NCI-H460 (cell line): Measurements from ENCODE around the gene TNFRSF18. TPM values are rescaled to one million over a fixed set of nuclear protein-coding genes. Genes with fewer than 3 reads are reported as not detected.

Experiments used
- DNase-seq: peaks from one replicate; pipeline ENCODE4 v3.0.0-alpha.2; 2016; ENCODE audit warnings: low read depth; ENCODE audit errors: extremely low read depth
- total RNA-seq: library from RNA; depleted of rRNA; stranded (reverse); fragments of >200 nt; shearing (Covaris generic); gene quantifications from 2 replicates; pipeline ENCODE4 v1.2.3, GENCODE V29; 2014

TNFRSF18 gene
- total RNA-seq, 1 experiment from 2014 or later = not detected

DNA sequence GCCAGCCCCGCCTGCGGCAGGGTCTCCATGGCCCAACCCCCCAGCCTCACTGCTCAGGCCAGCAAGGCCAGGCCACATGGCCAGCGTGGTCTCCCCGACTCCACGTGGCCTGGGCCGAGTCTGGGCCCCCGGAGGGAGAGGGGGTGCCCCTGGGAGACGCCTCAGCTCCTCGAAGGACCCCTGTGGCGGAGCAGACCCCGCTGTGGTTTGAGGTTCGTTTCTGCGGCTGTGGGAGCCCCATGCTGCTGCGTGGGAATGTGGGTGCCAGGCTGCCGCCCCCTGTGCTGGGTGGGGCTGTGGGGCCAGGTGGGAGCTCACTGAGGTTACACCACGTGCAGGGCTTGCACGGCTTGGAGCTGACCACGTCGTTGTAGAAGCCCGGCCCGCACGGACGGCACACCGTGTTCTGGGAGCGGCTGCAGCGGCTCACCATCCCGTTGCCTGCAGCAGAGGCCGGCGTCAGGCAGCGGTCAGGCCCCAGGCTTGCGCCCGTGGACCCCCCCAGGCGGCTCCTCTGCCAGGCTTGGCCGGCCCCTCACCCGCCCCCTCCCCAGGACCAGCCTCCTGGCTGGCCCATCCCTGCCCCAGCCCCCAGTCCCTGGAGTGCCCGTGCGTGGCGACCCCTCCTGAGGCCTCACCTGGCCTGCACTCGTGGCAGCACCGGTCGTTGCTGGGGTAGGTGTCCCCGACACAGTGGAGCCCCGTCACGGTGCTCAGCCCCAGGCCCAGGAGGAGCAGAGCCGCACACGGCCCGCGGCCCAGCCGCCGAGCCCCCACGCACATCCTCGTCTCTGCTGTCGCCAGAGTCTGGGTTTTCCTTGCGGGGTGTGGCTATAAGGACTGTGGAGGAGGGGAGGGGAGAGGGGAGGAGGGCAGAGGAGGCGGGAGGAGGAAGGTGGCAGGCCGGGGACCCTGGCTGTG, 7.2 kb upstream of the TNFRSF18 start, which contains the start of gene TNFRSF4:
Gene TNFRSF4, minus strand, starts transcription at position 809 of the 921 bp plus-strand sequence. Its CDS starts 26 bp downstream, at position 783.
- DNase-seq = no peak

DNA sequence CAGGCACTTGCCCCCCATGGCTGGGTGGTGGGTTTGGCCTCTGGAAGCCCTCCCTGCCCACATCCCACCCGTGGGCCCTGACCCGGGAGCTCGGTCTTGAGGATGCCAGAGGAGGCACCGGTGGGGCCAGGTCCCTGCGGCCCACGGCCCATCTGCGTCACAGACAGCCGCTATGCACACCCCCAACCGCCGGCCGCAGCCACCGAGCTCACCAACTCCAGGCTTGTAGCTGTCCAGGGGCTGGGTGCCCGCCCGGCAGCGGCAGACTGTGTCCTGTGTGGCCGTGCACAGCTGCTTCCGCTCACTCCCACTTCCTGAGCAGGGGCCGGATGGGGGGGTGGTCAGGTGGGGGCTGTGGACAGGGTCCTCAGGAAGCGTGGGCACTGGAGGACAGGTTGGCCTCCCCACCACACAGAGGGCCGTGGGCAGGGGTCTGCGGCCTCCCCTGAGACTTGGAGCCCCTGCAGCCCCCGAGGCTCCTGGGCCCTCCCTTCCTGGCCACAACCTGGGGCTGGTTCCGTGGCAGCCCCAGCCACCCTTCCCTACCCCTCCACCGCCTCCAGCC, 6.5 kb upstream of the TNFRSF18 start:
- DNase-seq = no peak

DNA sequence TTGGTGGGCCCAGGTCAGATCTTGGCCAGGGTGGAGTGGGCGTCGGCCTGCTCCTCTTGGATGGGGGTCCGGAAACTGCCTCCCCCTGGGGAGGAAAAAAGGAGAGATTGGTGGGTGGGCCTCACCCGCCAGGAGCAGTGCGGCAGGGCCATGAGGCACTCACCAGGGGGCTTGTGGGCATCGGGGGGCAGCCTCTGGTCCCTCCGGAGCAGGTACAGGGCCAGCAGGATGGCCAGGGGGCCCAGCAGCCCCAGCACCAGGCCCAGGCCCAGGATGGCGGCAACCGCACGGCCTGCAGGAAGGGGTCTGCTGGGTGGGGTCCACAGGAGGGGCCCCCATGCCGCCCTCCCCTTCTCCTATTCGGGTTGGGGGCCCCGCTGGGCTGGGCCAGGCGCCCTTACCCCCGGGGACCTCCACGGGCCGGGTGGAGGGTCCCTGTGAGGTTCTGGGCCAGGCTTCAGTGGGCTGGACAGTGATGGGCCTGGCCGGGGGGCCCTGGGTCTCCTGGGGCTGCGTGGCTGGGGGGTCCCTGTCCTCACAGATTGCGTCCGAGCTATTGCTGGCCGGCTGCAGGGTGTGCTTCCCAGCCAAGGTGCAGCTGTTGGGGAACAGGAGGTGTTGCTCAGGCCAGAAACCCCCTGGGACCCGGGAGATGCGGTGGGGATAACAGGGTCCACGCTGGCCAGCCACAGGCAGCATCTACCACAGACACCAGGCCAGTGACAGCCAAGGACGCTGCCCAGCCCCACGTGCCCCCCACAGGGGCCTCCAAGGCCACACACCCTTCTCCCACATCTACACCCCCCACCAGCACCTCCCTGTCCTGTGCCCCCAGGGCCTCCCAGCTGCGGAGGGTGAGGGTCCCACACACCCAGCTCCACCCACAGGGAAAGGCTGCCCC, 5.4 kb upstream of the TNFRSF18 start:
- DNase-seq = no peak

DNA sequence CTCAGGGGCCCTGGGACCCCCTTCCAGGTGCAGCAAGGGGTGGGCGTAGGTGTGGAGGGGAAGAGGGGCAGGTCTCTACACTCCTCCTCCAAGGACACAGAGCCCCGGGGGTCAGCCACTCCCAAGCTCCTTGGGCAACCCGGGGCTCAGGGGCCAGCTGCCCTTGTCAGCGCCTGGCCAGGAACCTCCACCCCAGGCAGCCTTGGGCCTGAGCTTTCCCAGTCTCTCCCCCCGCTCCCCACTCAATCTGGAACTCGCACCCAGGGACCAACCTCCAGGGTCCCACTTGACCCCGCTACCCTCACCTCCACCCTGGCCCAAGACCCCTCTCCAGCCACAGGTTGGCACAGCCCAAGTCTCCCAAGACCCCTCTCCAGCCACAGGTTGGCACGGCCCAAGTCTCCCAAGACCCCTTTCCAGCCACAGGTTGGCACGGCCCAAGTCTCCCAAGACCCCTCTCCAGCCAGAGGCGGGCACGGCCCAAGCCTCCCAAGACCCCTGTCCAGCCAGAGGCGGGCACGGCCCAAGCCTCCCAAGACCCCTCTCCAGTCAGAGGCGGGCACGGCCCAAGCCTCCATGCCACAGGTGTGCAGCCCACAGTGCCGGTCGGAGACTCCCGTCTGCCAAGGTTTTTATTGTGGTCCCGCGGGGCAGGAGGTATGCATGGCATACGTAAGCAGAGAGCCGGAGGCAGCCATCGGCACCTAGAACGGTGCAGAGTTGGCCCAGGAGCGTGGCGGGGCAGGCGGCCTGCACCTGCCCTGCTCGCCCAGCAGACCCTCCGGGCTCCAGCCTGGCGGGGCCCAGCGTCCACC, 4.5 kb upstream of the TNFRSF18 start:
- DNase-seq = no peak

DNA sequence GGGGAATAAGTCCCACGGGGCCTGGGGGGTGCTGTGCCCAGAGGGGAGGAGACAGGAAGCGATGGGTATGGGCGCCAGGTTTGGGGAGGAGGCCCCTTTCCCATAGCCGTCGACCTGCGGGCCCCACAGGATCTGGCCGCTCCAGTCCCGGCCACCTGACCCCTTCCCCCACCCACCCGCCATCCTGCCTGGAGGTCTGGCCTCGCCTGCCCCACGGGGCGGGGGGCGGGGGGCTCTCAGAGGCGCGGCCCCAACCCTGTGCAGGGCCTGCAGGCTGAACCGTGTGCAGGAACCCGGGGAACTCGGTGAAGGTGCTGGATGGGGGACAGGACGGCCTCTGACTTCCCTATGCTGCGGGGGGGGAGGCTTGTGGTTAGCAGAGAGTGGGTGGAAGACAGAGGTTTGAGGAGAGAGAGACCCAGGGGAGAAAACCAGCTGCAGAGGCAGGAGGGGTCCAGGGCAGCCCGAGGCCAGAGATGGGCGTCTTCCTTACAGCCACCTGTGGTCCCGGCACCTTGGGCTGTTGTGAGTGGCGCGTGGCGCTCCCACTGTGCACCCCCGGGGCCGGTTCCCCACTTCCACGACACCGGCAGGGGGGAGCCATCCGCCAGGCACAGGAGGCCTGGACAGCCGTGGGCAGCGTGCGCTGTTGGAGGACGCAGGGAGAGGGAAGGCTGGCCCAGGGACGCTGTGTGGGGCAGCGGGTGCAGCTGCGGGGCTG, 2.5 kb upstream of the TNFRSF18 start:
- no peak for DNase-seq

DNA sequence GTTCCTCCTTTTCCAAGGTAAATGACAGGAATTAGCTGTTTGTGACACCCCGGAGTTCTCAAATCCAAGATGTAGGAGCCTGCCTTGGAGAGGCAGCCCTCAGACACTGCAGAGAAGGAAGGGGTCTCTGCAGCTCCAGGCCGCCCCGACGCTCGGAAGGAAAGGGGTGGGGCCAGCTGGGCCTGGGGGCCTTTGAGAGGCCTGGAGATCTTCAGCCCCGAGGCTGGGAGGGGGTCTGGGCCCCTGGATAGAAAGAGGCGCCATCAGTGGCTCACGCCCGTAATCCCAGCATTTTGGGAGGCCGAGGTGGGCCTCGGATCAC, 1.1 kb upstream of the TNFRSF18 start:
- DNase-seq = no peak

DNA sequence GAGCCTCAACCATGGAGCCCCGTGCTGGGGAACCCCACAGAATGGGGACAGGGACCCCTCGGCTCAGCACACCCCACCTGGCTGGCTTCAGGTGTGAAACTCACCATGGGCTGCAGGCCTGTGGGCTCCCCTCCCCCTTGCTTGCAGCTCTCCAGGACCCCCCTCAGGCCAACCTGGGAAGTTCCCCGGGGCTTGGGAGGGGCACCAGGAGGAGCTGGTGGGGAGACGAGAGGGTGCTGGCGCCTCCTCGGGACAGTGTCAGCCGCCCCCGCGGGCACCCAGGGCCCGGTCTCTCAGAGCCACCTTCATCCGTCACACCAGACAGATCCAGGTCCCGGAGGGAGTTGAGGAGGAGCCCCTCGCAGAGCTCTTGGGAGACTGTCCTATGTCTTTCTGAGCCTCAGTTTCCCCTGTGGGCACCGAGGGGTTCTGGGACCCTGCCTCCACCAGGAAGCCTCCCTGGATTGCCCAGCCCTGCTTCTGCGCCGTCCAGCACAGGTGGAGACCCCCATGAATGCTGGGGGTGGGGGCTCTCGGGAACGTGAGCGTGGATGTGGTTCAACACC, 657 bp upstream of the TNFRSF18 start:
- DNase-seq = no peak

DNA sequence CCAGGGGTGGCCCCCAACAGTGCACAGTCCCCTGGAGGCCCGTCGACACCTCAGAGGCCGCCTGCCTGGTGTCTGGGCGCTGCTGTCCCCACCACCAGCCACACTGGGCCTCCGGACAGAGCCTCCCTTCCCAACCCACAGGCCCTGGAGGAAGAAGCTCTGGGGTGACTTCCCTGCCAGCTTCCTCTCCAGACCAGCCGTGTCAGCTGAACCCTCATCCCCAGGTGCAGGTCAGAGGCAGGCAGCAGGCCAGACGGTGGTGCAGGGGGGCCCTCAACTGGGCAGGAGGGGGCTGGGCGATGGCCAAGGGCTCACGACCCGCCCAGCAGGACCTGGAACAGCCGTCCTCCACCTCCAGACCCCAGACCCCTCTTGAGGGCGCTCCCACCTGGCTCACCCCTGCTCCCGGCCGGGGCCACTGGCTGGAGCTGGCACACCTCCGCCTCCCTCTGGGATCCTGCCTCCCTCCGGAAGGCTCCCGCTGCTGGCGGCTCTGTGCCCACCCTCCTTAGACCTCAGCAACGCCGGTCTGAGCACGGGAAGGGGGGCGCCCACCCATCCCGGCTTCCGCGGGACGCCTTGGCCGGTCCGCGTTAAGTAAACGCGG, 520 bp downstream of the TNFRSF18 start:
- no peak for DNase-seq

DNA sequence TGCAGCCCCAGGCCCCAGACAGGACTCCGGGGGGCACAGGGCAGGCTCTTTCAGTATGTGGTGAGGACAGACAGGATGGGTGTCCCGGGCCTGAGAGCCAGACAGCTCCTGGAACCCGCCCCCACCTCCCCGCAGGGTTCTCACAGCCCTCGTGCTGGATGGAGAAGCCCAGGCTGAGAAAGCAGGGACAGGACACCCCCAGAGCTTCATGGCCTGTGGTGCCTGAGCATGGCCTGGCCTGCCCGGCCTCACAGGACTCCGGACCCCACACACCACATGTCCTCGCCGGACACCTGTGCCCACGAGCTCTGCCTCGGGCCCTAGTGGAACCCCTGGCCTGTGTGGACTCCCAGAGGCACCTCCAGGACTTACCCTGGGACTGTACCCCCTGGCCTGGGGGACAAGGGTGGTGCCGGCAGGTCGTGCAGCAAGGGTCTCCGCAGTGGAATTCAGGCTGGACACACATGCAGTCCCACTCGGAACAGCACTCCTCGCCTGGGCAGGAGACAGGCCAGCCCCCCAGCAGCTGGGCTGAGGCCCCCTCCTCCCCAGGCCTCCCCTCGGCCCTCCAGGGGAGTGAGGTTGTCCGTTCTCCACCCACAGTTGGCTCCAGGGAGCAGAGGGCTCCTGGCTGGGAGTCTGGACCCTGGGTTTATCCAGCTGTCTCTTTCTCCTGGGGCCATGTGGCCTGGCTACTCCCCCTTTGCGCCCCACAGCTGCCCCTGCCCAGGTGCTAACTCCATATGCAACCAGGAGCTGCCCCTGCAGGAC, 1.2 kb downstream of the TNFRSF18 start:
- no peak for DNase-seq

DNA sequence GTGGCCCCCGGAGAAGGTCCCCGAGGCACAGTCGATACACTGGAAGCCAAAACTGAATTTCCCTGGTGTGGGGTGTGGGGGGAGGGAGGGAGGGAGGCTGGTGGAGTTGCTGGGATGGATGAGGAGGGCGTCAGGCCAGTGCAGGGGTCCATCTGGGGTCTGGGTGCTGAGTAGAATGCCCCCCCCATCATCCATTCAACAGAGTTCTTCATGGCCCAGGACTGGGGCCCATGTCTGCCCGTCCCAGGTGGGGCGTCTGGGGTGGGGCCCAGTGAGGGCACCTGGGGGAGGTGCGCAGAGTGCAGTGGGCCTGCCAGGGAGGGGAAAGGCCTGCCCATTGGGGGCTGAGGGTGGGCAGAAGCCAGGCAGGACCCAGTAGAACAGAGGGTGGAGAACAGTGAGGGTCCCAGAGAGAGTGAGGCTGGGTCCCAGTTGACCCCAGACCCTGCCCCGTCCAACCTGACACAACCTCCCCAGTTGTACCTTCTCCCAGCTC, 1.9 kb downstream of the TNFRSF18 start:
- no peak for DNase-seq

DNA sequence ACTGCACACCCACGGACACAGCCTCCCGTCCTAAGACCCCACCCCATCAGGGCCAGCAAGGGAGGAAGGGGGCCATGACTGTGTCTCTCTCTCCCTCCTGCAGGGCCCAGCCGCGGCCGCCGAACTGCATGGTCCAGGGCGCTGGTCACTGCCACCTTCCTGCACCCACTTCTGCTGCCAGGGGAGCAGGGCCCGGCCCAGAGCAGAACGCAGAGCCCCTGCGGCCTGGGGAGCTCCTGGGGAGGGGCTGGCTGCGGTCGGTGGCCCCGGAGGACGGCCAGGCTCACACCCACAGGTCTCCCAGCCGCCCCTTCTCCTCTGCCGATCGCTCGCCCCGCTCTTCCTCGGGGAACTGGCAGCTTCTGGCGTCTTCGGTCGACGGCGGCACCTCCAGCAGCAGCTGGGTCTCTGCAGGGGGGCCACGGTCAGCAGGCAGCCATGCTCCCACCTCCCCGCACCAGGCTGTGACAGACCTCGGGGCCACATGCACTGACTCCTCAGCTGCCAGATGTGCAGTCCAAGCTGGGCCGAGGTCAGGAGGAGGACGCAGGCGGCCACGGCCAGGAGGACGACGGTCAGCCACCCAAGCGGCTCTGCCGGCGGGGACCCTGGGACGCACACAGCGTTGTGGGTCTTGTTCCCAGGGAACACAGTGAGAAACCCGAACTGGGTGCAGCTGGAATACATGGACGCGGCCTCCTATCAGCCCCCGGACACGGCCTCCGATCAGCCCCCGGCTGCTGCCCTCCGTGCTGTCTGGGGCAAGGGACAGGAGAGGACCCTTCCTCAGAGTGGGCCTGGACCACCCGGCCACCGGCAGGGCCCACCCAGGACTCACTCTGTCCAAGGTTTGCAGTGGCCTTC, 2.6 kb downstream of the TNFRSF18 start:
- no peak for DNase-seq

DNA sequence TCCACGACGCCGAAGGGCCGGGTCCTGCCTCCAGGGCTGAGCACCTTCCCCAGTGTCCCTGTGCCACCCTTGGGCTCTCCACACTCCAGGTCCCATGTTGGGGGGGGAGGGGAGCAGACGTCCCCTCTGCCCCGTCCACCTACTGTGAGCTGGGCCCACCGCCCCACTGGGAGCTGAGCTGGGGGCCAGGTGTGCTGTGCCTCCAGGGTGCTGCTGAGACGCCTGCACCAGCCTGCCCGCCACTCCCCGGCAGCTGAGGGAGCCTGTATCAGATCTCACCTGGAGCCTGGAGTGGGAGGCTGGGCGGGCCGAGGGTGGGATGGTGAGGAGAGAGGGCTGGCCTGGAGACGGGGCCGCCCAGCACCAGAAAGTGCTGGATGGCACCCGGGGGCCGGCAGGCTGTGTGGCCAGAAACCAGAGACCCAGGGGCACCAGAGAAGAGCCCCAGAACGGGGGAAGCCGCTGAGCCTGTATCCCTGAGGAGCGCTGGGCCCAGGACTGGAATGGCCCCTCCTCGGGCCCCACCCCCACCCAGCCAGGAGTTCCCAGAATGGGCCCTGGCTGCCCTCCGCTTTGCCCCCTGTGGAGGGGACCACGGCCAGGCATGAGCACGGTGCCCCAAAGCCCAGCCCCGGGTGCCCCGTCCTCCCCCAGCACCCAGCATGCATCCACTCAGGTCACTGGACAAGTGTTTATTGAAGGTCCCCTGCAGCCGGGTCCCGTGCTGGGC, 3.4 kb downstream of the TNFRSF18 start:
- DNase-seq = no peak

DNA sequence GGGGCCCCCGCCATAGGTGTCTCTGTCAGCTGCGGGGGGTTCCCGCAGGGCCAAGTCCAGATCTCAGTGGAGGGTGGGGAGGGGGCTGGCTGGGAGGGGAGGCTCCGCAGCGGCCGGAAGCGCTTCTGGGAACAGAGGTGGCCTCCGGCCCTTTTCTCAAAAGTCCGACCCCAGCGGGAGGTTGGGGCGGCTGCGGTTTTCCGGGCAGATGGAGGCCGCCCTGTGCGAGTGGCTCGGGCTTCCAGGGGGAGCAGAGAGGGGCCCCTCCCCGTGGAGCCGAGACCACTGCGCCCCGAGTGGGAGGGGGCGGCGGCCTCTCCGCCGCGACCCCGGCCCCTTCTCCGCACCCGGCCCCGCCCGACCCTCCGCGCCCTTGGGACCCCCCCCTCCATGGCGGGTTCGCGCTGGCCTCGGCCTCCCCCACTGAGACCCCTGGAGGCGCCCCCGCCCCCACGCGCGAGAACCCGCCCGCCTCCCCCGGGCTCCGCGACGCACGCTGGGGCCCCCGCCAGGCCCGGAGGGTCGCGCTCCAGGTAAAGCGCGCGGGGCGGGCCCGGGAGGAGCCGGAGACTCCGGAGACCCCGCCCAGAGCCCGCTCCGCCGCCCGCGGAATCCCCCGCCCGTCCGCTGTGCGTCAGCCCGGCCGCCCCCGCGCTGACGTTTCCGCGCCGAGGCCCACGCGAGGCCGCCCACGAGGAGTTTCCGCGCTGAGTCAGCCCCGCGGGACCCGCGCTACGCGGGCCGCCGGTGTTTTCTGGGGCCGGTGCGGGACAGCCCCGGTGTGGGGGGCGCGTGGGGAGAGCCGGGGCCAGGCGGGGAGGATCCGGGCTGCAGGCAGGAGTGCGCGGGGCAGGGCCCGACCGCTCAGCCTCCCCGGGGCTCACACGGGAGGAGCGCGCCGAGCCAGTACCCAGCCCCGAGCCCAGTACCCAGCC, 5.2 kb downstream of the TNFRSF18 start:
- no peak for DNase-seq

DNA sequence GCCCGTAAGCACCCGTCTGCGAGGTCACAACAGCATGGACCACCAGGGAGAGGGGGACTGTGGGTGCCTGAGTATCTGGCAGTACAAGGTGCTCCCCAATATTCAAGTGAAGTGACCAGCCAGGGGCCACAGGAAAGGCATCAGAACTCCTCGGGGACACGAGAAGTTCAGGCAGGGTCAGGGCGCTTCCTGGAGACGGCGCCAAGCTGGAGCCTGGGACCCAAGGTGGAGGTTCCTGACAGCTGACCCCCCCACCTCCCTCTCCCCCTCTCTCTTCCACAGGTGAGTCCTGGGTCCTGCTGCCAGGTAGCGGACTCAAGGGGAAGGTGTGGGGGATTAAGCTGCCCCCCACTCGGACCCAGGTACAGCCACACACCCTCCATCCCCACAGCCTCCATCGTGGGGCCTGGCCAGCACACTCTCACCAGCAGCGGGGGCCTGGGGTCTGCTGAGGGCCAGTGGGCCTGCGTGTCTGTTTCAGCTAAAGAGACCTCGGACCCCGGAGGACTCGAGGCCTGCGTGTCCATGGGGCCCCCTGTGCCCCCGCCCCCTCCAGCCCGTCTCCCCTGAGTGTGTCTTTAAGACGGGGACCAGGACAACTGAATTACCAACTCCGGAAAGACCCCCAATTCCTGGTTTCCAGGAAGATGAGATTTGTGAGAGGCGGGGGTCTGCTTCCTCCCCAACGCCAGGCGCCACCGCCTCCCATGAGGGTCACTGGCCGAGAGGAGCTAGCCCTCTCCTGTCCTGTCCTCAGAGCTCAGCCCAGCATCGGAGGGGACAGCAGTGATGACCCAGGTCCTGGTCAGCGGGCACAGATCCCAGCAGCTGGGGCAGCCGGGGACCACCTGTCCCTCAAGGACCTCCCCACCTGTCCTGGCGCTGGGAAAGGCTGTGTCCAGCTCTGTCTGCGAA, 6.2 kb downstream of the TNFRSF18 start:
- no peak for DNase-seq
